Activated T-helper 2 cell treated with anti-CD3 and anti-CD28 coated beads, Interferon-gamma antibody, Interleukin-2, Interleukin-4, amounts not matched to agents 10 μg/mL and 5 μg/mL and 100 μg/mL, durations not matched to agents 14 hours and 24 hours and 36 hours (primary cell): Measurements from ENCODE around the gene DLL3. TPM values are rescaled to one million over a fixed set of nuclear protein-coding genes. Genes with fewer than 3 reads are reported as not detected.

Experiments
- DNase-seq: peaks from one replicate; pipeline ENCODE4 v3.0.0; 2021; ENCODE audit warnings: low spot score
- H3K27ac Mint-ChIP-seq: one replicate; pipeline ENCODE4 v1.8.0; 2021; ENCODE audit warnings: mixed read lengths
- H3K27me3 Mint-ChIP-seq: one replicate; pipeline ENCODE4 v1.8.0; 2021; ENCODE audit warnings: low read depth, mixed read lengths
- H3K36me3 Mint-ChIP-seq: one replicate; pipeline ENCODE4 v1.8.0; 2021; ENCODE audit warnings: low read depth, mixed read lengths
- H3K4me1 Mint-ChIP-seq: one replicate; pipeline ENCODE4 v1.8.0; 2021; ENCODE audit warnings: low read depth, mixed read lengths
- H3K4me3 Mint-ChIP-seq: one replicate; pipeline ENCODE4 v1.8.0; 2021; ENCODE audit warnings: low read depth, mild to moderate bottlenecking, moderate library complexity, mixed read lengths
- H3K9me3 Mint-ChIP-seq: one replicate; pipeline ENCODE4 v1.8.0; 2021; ENCODE audit warnings: mixed read lengths
- intact Hi-C: fragments of 100-400 bp; cut with micrococcal nuclease; formaldehyde crosslinking; loops from one replicate; pipeline ENCODE4 v1.15.1; 2023
- total RNA-seq: library from RNA; stranded (reverse); gene quantifications from 2 replicates; pipeline ENCODE4 v1.2.3, GENCODE V29; 2022

DLL3 gene
- total RNA-seq, 1 donor from 2014 or later, result 1.6 TPM

DNA sequence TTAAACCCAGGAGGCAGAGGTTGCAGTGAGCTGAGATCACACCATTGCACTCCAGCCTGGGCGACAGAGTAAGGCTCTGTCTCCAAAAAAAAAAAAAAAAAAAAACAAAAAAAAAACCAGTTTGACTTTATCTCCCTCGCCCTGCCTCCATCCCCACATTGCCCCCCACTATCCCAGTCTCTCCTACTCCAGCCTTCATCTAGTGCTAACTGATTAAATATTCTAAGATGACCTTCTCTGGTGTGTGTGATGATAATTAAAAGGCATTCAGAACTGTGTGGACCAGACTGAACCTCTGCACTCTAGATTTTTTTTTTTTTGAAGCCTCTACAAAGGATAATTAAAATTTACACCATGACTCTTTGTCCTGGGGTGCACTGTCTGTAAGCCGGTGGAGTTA lies 6.0 kb upstream of the DLL3 start:
- Mint-ChIP-seq H3K4me3 (no peak overlapping the region), H3K9me3 (no peaks in the 10 kb centered on the region), H3K27me3 (peaks cover 14% of the 10 kb centered on the region), H3K27ac (no peak overlapping the region), H3K4me1 (no peaks in the 10 kb centered on the region), H3K36me3 (peaks cover 29% of the 10 kb centered on the region)
- DNase-seq, result no peak
- intact Hi-C loops, result no loop called here

DNA sequence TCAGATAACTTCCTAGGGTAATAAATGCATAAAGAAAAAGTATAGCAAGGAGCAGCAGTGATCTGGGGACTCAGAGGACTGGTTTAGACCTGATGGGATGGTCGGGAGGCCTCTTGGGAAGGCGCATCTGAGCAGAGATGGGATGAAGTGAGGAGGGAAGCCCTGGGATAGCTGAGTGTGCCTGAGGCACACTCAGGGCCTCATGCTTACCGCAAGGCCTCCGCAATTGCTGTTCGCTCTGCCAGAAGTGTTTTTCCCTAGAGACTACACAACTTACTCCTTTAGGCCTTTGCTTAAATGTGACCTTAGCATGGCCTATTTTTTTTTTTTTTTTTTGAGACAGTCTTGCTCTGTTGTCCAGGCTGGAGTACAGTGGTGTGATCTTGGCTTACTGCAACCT lies 4.1 kb upstream of the DLL3 start:
- Mint-ChIP-seq H3K27me3 (peaks cover 26% of the 10 kb centered on the region), H3K4me1 (peaks cover 10% of the 10 kb centered on the region), H3K9me3 (no peaks in the 10 kb centered on the region), H3K27ac (no peak overlapping the region), H3K4me3 (no peak overlapping the region), H3K36me3 (peaks cover 11% of the 10 kb centered on the region)
- intact Hi-C loops, result loop anchor here (5.0 kb wide), 1 partner anchor 38 kb away; the partner anchor contains the start of gene EID2B
- DNase-seq, result no peak

DNA sequence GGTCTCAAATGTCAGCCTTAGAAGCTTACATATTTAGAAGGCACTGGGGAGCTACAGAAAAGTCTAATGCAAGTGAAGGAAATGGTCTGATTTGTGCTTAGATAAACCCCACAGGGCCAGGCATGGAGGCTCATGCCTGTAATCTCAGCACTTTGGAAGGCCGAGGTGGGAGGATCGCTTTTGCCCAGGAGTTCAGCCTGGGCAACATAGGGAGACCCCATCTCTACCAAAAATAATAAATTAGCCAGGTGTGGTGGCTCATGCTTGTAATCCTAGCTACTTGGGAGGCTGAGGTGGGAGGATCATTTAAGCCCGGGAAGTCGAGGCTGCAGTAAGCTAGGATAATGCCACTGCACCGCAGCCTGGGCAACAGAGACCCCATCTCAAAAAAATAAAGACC lies 2.7 kb upstream of the DLL3 start:
- Mint-ChIP-seq H3K4me1 (peaks cover 13% of the 10 kb centered on the region), H3K9me3 (no peaks in the 10 kb centered on the region), H3K27me3 (peaks cover 39% of the 10 kb centered on the region), H3K4me3 (no peak overlapping the region), H3K27ac (no peak overlapping the region), H3K36me3 (peaks cover 3% of the 10 kb centered on the region)
- no peak for DNase-seq
- intact Hi-C loops, result loop anchor here (5.0 kb wide), 1 partner anchor 36 kb away; the partner anchor contains the start of gene EID2B

DNA sequence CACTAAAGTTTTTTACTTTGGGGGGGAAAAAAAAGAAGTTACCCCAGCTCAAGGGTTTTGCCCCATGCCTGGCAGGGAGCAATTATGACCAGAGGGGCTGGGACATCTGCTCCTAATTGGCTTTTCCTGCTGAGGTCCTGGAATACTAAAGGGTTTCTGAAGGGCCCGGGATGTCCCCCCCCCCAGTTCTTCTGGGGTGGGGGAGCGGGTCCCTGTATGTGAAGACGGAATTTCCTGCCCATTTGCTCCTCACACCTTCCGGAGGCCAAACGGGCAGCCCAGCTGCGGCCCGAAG lies 1.1 kb upstream of the DLL3 start:
- H3K4me1 Mint-ChIP-seq, result peaks cover 13% of the 10 kb centered on the region
- intact Hi-C loops, result loop anchor here (5.0 kb wide), 1 partner anchor 35 kb away; the partner anchor contains the start of gene EID2B
- H3K36me3 Mint-ChIP-seq, result peaks cover 3% of the 10 kb centered on the region
- H3K4me3 Mint-ChIP-seq, result no peak overlapping the region
- no peak for DNase-seq
- no peaks in the 10 kb centered on the region for H3K9me3 Mint-ChIP-seq
- H3K27me3 Mint-ChIP-seq, result peaks cover 43% of the 10 kb centered on the region
- H3K27ac Mint-ChIP-seq, result no peak overlapping the region

DNA sequence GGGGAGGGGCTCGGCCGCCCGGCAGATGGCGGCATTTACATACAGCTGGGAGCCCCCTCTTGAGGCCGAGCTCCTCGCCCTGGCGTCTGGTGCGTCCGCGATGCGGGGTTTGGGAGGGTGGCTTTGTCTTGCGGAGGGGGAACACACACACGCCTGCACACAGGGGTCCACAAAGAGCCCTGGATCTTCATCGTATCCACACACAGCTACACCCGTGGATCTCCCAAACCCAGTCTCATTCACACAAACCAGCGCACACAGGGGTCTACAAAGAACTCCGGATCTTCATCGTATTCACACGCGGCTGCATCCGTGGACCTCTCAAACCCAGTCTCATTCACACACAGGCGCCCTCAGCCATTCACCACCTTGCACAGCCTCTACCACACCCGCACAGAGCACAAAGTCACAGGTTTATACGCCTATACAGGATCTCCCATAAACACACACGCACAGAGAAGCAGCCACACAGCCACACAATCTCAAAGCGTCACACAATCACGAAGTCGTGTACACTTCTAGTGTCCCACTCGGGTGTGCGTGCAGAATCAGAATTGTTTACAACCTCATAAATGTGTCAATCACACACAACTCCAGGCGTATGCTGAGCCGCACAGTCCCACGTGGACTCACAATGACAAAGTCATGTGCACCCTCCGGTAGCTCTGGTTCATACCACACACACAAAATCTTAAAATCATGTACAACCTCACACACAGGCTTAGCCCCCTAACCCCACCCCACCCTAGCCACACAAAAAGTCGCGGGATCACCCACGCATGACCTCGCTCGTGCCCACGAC lies 550 bp upstream of the DLL3 start:
- no peaks in the 10 kb centered on the region for H3K9me3 Mint-ChIP-seq
- intact Hi-C loops, result loop anchor here (5.0 kb wide), 1 partner anchor 34 kb away; the partner anchor contains the start of gene EID2B
- no peak overlapping the region for H3K27ac Mint-ChIP-seq
- no peak for DNase-seq
- no peaks in the 10 kb centered on the region for H3K36me3 Mint-ChIP-seq
- H3K4me3 Mint-ChIP-seq, result peak overlapping the region; percentile 34
- peaks cover 15% of the 10 kb centered on the region for H3K4me1 Mint-ChIP-seq
- H3K27me3 Mint-ChIP-seq, result peaks cover 43% of the 10 kb centered on the region

DNA sequence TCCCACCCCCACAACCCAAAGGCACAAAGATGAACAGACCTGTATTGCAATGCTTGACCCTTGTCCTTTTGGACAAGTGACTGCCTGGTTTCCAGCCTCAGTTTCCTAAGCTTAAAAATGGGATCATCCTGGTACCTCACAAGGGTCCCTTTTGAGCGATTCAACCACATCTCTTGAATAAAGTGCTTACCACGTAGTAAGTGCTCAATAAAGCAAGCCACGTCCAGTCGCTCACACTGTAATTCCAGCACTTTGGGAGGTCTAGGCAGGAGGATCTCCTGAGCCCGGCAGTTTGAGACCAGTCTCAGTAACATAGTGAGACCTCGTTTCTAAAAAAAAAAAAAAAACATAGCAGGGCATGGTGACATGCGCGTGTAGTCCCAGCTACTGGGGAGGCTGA lies 1.2 kb downstream of the DLL3 start:
- intact Hi-C loops, result loop anchor here (5.0 kb wide), 1 partner anchor 32 kb away; the partner anchor contains the start of gene EID2B
- peaks cover 57% of the 10 kb centered on the region for H3K27me3 Mint-ChIP-seq
- H3K4me3 Mint-ChIP-seq, result no peak overlapping the region
- DNase-seq, result no peak
- H3K27ac Mint-ChIP-seq, result no peak overlapping the region
- H3K4me1 Mint-ChIP-seq, result peaks cover 16% of the 10 kb centered on the region
- no peaks in the 10 kb centered on the region for H3K36me3 Mint-ChIP-seq
- H3K9me3 Mint-ChIP-seq, result no peaks in the 10 kb centered on the region

DNA sequence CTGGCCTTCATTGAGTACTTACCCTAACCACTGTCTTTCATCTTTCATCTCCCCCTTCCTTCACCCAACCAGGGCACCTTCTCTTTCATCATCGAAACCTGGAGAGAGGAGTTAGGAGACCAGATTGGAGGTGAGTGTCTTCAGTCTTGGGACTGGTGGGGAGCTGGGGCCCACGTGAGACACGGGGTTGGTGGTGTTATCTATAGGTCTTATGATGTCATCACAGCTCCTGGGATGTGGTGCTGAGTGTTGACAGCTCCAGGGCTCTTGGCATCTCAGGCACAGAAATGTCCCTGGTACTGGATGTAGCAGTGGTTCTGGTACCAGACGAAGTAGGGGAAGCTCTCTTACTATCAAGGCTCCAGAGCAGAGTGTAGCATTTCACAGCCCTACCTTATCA lies 1.8 kb downstream of the DLL3 start:
- intact Hi-C loops, result no loop called here
- Mint-ChIP-seq H3K27ac (no peak overlapping the region), H3K4me3 (no peak overlapping the region), H3K27me3 (peaks cover 58% of the 10 kb centered on the region), H3K36me3 (no peaks in the 10 kb centered on the region), H3K4me1 (peaks cover 16% of the 10 kb centered on the region), H3K9me3 (no peaks in the 10 kb centered on the region)
- no peak for DNase-seq

DNA sequence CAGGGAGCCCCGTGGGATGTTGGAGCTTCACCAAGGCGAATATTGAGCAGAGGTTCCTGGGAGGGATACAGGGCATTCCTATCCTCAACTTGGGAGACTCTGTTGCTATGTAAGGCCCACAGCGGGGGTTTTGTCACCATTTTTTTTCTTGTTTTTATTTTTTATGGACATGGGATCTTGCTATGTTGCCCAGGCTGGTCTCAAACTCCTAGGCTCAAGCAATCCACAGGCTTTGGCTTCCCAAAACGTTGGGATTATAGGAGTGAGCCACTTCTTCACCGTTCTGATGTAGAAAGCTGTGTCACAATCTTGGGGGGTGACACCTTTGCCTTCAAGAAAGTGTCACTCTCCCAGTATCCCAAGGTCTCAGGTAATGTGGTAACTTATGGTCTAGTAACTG lies 2.6 kb downstream of the DLL3 start:
- Mint-ChIP-seq H3K4me3 (no peak overlapping the region), H3K27ac (no peak overlapping the region), H3K27me3 (peaks cover 57% of the 10 kb centered on the region), H3K9me3 (no peaks in the 10 kb centered on the region), H3K4me1 (peaks cover 19% of the 10 kb centered on the region), H3K36me3 (no peaks in the 10 kb centered on the region)
- no peak for DNase-seq
- intact Hi-C loops, result no loop called here

DNA sequence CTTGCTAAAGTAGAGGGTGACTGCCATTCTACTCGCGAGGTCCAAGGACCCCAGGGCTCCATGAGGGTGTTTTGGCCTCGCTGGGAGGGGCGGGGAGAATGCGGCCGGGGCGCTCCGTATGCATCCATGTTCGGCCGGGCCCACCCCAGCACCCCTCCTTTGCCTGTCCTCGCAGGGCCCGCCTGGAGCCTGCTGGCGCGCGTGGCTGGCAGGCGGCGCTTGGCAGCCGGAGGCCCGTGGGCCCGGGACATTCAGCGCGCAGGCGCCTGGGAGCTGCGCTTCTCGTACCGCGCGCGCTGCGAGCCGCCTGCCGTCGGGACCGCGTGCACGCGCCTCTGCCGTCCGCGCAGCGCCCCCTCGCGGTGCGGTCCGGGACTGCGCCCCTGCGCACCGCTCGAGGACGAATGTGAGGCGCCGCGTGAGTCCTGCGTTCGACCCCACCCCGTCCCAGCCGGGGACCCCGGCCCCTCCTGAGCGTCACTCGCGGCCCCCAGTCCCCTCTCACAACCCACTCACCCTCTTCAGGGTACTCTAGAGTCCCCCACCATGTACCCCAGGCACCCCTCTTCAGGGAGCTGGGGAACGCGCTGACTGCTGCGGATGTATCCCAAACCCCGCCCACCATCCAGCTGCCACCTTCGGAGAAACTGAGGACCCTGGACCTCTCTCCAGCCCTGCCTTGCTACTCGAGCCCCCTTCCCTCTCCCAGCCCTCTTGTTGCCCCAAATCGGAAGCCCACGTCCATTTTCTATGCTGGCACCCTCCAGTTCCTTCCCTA lies 4.1 kb downstream of the DLL3 start:
- intact Hi-C loops, result no loop called here
- no peak overlapping the region for H3K4me3 Mint-ChIP-seq
- no peak overlapping the region for H3K27ac Mint-ChIP-seq
- H3K27me3 Mint-ChIP-seq, result peaks cover 57% of the 10 kb centered on the region
- DNase-seq, result peak; percentile 73
- peaks cover 27% of the 10 kb centered on the region for H3K4me1 Mint-ChIP-seq
- H3K36me3 Mint-ChIP-seq, result no peaks in the 10 kb centered on the region
- no peaks in the 10 kb centered on the region for H3K9me3 Mint-ChIP-seq

DNA sequence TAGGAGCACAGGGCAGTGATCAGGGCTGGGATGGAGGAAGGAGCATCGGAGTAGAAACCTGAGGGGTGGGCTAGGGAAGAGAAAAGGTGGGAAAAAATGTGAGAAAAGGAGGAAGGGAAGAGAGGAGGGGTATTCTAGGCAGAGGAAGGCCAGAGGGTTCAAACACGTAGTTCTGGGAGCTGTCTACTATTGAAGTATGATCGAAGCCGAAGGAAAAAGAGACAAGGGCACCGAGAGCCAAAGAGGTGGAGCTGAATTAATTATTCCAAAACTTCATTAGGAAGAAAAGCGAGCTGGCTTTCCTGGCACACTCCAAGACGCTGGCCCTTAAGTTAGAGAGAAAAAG lies 7.8 kb downstream of the DLL3 start:
- no peaks in the 10 kb centered on the region for H3K36me3 Mint-ChIP-seq
- peaks cover 17% of the 10 kb centered on the region for H3K4me1 Mint-ChIP-seq
- H3K27ac Mint-ChIP-seq, result no peak overlapping the region
- no peaks in the 10 kb centered on the region for H3K9me3 Mint-ChIP-seq
- no peak for DNase-seq
- peaks cover 37% of the 10 kb centered on the region for H3K27me3 Mint-ChIP-seq
- peak overlapping the region; percentile 51 for H3K4me3 Mint-ChIP-seq
- intact Hi-C loops, result no loop called here

DNA sequence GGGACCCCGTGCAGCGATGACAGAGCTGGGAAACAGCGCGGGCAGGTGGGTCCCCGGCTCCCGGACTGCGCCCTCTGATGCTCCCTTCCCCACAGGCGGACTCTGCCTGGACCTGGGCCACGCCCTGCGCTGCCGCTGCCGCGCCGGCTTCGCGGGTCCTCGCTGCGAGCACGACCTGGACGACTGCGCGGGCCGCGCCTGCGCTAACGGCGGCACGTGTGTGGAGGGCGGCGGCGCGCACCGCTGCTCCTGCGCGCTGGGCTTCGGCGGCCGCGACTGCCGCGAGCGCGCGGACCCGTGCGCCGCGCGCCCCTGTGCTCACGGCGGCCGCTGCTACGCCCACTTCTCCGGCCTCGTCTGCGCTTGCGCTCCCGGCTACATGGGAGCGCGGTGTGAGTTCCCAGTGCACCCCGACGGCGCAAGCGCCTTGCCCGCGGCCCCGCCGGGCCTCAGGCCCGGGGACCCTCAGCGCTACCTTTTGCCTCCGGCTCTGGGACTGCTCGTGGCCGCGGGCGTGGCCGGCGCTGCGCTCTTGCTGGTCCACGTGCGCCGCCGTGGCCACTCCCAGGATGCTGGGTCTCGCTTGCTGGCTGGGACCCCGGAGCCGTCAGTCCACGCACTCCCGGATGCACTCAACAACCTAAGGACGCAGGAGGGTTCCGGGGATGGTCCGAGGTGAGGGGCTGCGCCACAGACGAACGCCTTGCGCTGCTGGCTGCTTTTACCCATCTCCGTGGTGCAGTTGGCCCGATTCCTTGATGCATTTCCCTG lies 8.4 kb downstream of the DLL3 start:
- peak; percentile 59 for DNase-seq
- Mint-ChIP-seq H3K27ac (no peak overlapping the region), H3K36me3 (no peaks in the 10 kb centered on the region), H3K27me3 (peaks cover 37% of the 10 kb centered on the region), H3K4me1 (peaks cover 17% of the 10 kb centered on the region), H3K9me3 (no peaks in the 10 kb centered on the region), H3K4me3 (peak overlapping the region; percentile 71)
- intact Hi-C loops, result no loop called here

DNA sequence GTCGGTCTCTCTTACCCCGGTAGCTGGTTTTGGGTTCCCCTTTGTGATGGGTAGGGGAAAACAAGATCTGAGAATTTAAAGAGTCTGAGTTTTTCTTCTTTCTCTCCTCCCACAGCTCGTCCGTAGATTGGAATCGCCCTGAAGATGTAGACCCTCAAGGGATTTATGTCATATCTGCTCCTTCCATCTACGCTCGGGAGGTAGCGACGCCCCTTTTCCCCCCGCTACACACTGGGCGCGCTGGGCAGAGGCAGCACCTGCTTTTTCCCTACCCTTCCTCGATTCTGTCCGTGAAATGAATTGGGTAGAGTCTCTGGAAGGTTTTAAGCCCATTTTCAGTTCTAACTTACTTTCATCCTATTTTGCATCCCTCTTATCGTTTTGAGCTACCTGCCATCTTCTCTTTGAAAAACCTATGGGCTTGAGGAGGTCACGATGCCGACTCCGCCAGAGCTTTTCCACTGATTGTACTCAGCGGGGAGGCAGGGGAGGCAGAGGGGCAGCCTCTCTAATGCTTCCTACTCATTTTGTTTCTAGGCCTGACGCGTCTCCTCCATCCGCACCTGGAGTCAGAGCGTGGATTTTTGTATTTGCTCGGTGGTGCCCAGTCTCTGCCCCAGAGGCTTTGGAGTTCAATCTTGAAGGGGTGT lies 9.1 kb downstream of the DLL3 start:
- H3K27ac Mint-ChIP-seq, result no peak overlapping the region
- H3K4me3 Mint-ChIP-seq, result peak overlapping the region; percentile 71
- peaks cover 40% of the 10 kb centered on the region for H3K27me3 Mint-ChIP-seq
- H3K4me1 Mint-ChIP-seq, result peaks cover 17% of the 10 kb centered on the region
- intact Hi-C loops, result no loop called here
- DNase-seq, result no peak
- no peaks in the 10 kb centered on the region for H3K36me3 Mint-ChIP-seq
- H3K9me3 Mint-ChIP-seq, result no peaks in the 10 kb centered on the region
